Parathyroid adenoma (tissue), 2 donors: Measurements from ENCODE around the gene CTCF.
A peak's percentile ranks its signal among the peaks of the same experiment; 100 is the strongest.

Experiments
- H2AFZ ChIP-seq: fragments of 300-600 bp; sonication (generic); one replicate; pipeline ENCODE4 v1.7.0; 2017; ENCODE audit warnings: antibody characterized with exemption, mild to moderate bottlenecking
- H3K27ac ChIP-seq: fragments of 300-600 bp; sonication (generic); one replicate; pipeline ENCODE4 v1.7.0; 2017
- H3K27me3 ChIP-seq: fragments of 300-600 bp; sonication (generic); one replicate; pipeline ENCODE4 v1.7.0; 2017; ENCODE audit warnings: low read length; ENCODE audit not compliant: control insufficient read depth, insufficient read depth
- H3K36me3 ChIP-seq: fragments of 300-600 bp; sonication (generic); one replicate; pipeline ENCODE4 v1.7.0; 2017; ENCODE audit warnings: low read length; ENCODE audit not compliant: control insufficient read depth, insufficient read depth
- H3K4me1 ChIP-seq: fragments of 300-600 bp; sonication (generic); one replicate; pipeline ENCODE4 v1.7.0; 2017; ENCODE audit warnings: control low read depth
- H3K4me2 ChIP-seq: fragments of 300-600 bp; sonication (generic); one replicate; pipeline ENCODE4 v1.7.0; 2017; ENCODE audit warnings: low read length
- H3K4me3 ChIP-seq: fragments of 300-600 bp; sonication (generic); one replicate; pipeline ENCODE4 v1.7.0; 2017; ENCODE audit warnings: low read depth, low read length
- H3K79me2 ChIP-seq: fragments of 300-600 bp; sonication (generic); one replicate; pipeline ENCODE4 v1.7.0; 2017; ENCODE audit warnings: control low read depth
- H3K9ac ChIP-seq: fragments of 300-600 bp; sonication (generic); one replicate; pipeline ENCODE4 v1.7.0; 2017; ENCODE audit warnings: mild to moderate bottlenecking
- H3K9me3 ChIP-seq: fragments of 300-600 bp; sonication (generic); one replicate; pipeline ENCODE4 v1.7.0; 2017; ENCODE audit warnings: low read length; ENCODE audit not compliant: control insufficient read depth
- TF ChIP-seq, protein P1 (sequence below): fragments of 300-600 bp; sonication (generic); IDR thresholded peaks from one replicate; pipeline ENCODE4 v1.7.0; 2017; ENCODE audit warnings: antibody characterized with exemption, mild to moderate bottlenecking
- donor health status: primary hyperparathyroidism.

CTCF gene

DNA sequence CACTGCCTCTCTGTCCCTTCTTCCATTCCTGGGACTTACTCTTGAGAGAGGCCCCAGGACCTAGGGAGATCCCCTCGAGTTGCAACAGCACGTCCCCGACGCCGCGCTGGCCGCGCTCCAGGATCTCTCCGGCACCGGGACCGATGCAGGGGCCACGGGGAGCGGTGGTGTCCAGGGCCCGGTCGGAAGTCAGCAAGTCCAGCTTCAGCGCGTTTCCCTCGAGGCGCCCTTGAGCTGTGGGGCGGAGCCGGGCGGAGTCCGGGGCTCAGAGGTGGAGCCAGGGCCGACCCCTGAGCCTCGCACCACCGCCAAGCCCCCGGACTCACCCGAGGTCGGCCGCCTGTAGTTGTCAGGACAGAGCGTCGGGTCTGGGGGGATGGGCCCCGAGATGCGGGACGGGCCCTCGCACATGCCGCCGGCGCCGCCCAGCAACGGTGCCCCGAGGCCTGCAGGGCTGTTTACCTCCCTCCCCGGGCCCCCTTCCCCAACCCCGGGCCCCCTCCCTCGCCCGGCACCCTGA lies 103.8 kb downstream of the CTCF start:
- Histone ChIP-seq H3K4me2 (peak overlapping the region; percentile 92), H3K79me2 (no peaks in the 10 kb centered on the region), H3K9ac (peak overlapping the region; percentile 97), H3K27me3 (no peaks in the 10 kb centered on the region), H3K9me3 (no peaks in the 10 kb centered on the region), H2AFZ (peak overlapping the region; percentile 99), H3K4me3 (peak overlapping the region; percentile 84), H3K27ac (peak overlapping the region; percentile 90), H3K4me1 (peaks cover 22% of the 10 kb centered on the region), H3K36me3 (no peaks in the 10 kb centered on the region)
- TF ChIP-seq, protein P1, sequence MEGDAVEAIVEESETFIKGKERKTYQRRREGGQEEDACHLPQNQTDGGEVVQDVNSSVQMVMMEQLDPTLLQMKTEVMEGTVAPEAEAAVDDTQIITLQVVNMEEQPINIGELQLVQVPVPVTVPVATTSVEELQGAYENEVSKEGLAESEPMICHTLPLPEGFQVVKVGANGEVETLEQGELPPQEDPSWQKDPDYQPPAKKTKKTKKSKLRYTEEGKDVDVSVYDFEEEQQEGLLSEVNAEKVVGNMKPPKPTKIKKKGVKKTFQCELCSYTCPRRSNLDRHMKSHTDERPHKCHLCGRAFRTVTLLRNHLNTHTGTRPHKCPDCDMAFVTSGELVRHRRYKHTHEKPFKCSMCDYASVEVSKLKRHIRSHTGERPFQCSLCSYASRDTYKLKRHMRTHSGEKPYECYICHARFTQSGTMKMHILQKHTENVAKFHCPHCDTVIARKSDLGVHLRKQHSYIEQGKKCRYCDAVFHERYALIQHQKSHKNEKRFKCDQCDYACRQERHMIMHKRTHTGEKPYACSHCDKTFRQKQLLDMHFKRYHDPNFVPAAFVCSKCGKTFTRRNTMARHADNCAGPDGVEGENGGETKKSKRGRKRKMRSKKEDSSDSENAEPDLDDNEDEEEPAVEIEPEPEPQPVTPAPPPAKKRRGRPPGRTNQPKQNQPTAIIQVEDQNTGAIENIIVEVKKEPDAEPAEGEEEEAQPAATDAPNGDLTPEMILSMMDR: no peak

DNA sequence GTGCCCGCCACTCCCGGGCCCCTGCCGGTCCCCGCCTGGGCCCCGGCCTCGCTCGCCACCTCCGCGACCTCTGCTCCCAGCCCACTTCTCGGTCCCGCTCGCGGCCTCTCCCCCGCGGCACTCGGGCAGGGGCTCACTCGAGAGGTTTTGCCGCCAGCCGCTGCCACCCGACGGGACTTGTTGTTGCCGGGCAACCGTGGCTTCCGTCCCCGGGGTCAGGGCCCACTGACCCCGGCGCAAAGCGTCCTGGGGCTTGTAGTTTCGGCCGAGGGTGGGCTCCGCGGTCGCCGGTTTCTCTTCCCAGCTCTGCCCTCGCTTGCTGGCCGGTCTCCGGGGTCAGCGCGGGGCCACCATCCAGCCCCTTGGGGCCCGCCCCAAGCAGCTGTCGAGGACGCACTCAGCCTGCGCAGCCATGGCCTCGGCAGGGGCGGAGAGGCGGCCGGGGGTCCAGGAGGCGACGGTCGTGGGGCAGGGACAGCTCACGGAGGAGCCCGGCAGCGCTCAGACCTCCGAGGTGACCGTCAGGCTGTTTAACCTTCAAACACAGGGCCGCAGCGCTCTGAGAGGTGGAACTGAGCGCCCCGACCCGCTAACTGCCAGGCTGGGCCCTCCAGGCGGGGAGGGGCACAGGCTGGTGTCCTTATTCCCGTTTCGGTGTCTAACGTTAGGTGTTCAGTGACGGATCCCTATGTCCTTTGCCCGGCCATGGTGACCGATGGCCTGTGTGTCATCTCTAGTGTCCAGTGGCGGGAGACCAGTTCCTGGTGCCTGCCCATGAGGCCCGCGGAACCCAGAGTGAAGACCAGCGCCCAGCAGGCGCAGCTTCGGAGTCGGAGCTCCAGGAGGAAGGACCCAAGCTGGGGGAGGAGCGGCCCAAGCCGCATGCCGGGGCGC lies 104.5 kb downstream of the CTCF start, which contains the start of the genes C16orf86 and ENKD1:
Gene C16orf86 (plus strand): TSS at position 256 of the 894 bp plus-strand sequence. CDS start 157 bp downstream, at position 413.
Gene ENKD1 (minus strand): TSS at position 192 of the 894 bp plus-strand sequence. CDS start 308 bp downstream, outside the sequence.
- TF ChIP-seq, protein P1: no peak

DNA sequence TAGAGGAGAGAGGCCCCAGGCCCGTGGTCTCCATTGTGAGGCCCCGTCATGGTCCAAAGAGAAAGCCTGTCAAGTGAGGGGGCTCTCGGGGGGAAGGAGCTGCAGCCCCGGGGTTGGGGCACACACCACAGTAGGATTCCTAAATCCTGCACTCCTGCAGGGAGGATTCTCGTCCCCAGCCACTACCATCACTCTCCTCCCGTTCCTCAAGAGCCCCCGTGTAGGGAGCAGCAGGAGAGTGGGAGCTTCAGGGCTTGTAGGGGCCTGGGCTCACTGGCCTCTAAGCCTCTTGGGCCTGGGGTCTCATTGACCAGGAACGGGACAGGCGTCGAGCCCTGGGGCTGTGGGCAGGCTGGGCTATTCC lies 105.1 kb downstream of the CTCF start:
- H3K27me3 ChIP-seq: no peaks in the 10 kb centered on the region
- no peaks in the 10 kb centered on the region for H3K36me3 ChIP-seq
- peak overlapping the region; percentile 99 for H2AFZ ChIP-seq
- peak overlapping the region; percentile 92 for H3K4me2 ChIP-seq
- H3K9ac ChIP-seq: peak overlapping the region; percentile 97
- TF ChIP-seq, protein P1: no peak
- H3K4me1 ChIP-seq: peaks cover 17% of the 10 kb centered on the region
- peak overlapping the region; percentile 84 for H3K4me3 ChIP-seq
- H3K9me3 ChIP-seq: no peaks in the 10 kb centered on the region
- H3K27ac ChIP-seq: peak overlapping the region; percentile 90
- no peaks in the 10 kb centered on the region for H3K79me2 ChIP-seq

More for the DNA sequence above, 104.5 kb downstream of the CTCF start, which contains the start of the genes C16orf86 and ENKD1:
- peak within 1 kb of the TSS; percentile 97 for H3K9ac ChIP-seq
- H3K27ac ChIP-seq: peak within 1 kb of the TSS; percentile 90
- H3K4me3 ChIP-seq: peak within 1 kb of the TSS; percentile 84
- H3K36me3 ChIP-seq: no peaks in the 10 kb centered on the region
- no peaks in the 10 kb centered on the region for H3K27me3 ChIP-seq
- peak within 1 kb of the TSS; percentile 99 for H2AFZ ChIP-seq
- peaks cover 17% of the 10 kb centered on the region for H3K4me1 ChIP-seq
- H3K4me2 ChIP-seq: peak within 1 kb of the TSS; percentile 92
- no peaks in the 10 kb centered on the region for H3K9me3 ChIP-seq
- H3K79me2 ChIP-seq: no peaks in the 10 kb centered on the region

DNA sequence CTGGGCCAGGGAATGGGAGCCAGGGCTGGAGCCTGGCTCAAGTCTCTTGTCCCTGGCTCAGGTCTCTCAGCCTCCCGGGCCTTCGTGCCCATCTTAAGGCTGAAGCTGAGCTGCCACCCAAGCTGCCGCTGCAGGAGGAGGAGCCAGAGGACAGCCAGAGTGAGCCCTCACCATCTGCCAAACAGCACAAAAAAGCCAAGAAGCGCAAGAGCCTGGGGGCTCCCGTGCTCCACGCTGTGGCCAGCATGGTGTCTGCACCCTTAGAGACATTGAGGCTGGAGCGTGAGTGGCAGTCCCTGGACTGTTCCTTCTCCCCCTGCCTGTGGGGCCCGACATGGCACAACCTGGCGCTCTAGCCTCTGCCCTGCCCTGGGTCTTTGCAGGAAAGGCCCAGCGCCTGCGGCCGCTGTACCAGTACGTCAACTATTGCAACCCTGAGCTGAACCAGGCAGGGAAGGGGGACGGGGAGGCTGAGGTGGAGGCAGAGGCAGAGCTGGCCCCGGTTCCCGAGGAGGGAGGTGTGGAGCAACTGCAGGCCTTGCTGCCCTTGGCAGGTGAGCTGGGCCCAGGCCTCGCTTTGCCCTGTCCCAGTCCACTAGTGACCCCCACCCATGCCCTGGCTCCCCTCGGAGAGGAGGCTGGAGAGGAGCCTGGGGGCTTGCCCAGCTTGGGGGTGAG lies 105.6 kb downstream of the CTCF start:
- H3K4me1 ChIP-seq: peaks cover 17% of the 10 kb centered on the region
- H3K27ac ChIP-seq: peak overlapping the region; percentile 90
- H3K9me3 ChIP-seq: no peaks in the 10 kb centered on the region
- no peak overlapping the region for H3K9ac ChIP-seq
- TF ChIP-seq, protein P1: peak; percentile 96
- peak overlapping the region; percentile 92 for H3K4me2 ChIP-seq
- H2AFZ ChIP-seq: peak overlapping the region; percentile 99
- H3K79me2 ChIP-seq: no peaks in the 10 kb centered on the region
- H3K27me3 ChIP-seq: no peaks in the 10 kb centered on the region
- peak overlapping the region; percentile 84 for H3K4me3 ChIP-seq
- H3K36me3 ChIP-seq: no peaks in the 10 kb centered on the region
